K562 (cell line): ENCODE results near the gene PACRG.

ENCODE experiments used
- CTCF ChIP-seq, 3 experiments: IDR thresholded peaks in 2 of 3; conservative IDR thresholded peaks in 1 of 3; 2 replicates each; pipeline ENCODE4 v1.5.1; 2011 to 2012; ENCODE audit warnings: low read length in 3 of 3, mild to moderate bottlenecking in 3 of 3, control low read depth in 2 of 3, improper control_type of control experiment in 1 of 3, inconsistent platforms in 1 of 3, low read depth in 1 of 3, mixed read lengths in 1 of 3, moderate library complexity in 1 of 3; ENCODE audit not compliant: insufficient read depth in 2 of 3
- EP300 ChIP-seq: IDR thresholded peaks from 2 replicates; pipeline ENCODE4 v1.6.1; 2012; ENCODE audit warnings: low read length, improper control_type of control experiment
- FOXM1 ChIP-seq, 2 experiments: fragments of 450-650 bp in 1 of 2; sonication (generic) in 1 of 2; formaldehyde crosslinking in 1 of 2; IDR thresholded peaks; 2 replicates each; pipeline versions ENCODE4 v1.6.1 to v1.9.0; 2017 to 2022; ENCODE audit warnings: low read depth in 2 of 2, mild to moderate bottlenecking in 2 of 2, missing genetic modification reagents in 1 of 2, moderate library complexity in 1 of 2
- RCOR1 ChIP-seq, 2 experiments: IDR thresholded peaks; 2 replicates each; pipeline ENCODE4 v1.6.1; 2012; ENCODE audit warnings: low read depth in 2 of 2, low read length in 2 of 2, borderline replicate concordance in 1 of 2, improper control_type of control experiment in 1 of 2
- SMARCE1 ChIP-seq: fragments of 450-650 bp; IDR thresholded peaks from 2 replicates; pipeline ENCODE4 v1.7.1; 2016; ENCODE audit warnings: mild to moderate bottlenecking
- SOX6 ChIP-seq: fragments of 450-650 bp; IDR thresholded peaks from 2 replicates; pipeline ENCODE4 v1.6.1; 2014; ENCODE audit warnings: mild to moderate bottlenecking
- TF ChIP-seq, protein P1 (sequence below): fragments of 250-450 bp; sonication (Bioruptor Pico); IDR thresholded peaks from 2 replicates; pipeline ENCODE4 v1.6.1; 2021; ENCODE audit warnings: mild to moderate bottlenecking
- TF ChIP-seq, protein P2 (sequence below): fragments of 250-450 bp; sonication (Bioruptor Pico); IDR thresholded peaks from 2 replicates; pipeline ENCODE4 v1.8.0; 2021; ENCODE audit warnings: moderate library complexity, mild to moderate bottlenecking, inconsistent platforms
- TF ChIP-seq, protein P3 (sequence below): fragments of 450-650 bp; formaldehyde crosslinking; IDR thresholded peaks from 2 replicates; pipeline ENCODE4 v1.4.0; 2022; ENCODE audit warnings: mild to moderate bottlenecking, moderate library complexity
- TF ChIP-seq, protein P4 (sequence below): fragments of 450-650 bp; conservative IDR thresholded peaks from 2 replicates; pipeline ENCODE4 v1.6.1; 2016; ENCODE audit warnings: missing genetic modification characterization, low read depth, mild to moderate bottlenecking, missing compliant biosample characterization, moderate library complexity

DNA sequence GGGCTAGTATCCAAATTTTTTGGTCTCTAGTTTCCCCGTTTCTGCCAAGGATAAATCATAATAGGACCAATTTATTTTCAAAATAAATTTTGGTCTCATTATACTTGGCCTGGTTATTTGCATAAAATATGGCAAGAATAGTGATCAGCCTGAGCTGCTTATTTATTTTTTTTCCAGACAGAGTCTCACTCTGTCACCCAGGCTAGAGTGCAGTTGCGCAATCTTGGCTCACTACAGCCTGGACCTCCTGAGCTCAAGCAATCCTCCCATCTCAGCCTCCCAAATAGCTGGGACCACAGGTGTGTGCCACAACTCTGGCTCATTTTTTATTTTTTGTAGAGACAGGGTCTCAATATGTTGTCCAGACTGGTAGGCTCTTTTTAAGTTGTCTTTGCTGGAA is 329.5 kb downstream of the PACRG start:
- TF ChIP-seq, protein P1, sequence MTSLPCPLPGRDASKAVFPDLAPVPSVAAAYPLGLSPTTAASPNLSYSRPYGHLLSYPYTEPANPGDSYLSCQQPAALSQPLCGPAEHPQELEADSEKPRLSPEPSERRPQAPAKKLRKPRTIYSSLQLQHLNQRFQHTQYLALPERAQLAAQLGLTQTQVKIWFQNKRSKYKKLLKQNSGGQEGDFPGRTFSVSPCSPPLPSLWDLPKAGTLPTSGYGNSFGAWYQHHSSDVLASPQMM (CRISPR knock-in tag), result no peak
- TF ChIP-seq, protein P2, sequence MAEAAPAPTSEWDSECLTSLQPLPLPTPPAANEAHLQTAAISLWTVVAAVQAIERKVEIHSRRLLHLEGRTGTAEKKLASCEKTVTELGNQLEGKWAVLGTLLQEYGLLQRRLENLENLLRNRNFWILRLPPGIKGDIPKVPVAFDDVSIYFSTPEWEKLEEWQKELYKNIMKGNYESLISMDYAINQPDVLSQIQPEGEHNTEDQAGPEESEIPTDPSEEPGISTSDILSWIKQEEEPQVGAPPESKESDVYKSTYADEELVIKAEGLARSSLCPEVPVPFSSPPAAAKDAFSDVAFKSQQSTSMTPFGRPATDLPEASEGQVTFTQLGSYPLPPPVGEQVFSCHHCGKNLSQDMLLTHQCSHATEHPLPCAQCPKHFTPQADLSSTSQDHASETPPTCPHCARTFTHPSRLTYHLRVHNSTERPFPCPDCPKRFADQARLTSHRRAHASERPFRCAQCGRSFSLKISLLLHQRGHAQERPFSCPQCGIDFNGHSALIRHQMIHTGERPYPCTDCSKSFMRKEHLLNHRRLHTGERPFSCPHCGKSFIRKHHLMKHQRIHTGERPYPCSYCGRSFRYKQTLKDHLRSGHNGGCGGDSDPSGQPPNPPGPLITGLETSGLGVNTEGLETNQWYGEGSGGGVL (CRISPR knock-in tag), result no peak
- no peak for TF ChIP-seq CTCF (IDR thresholded peaks at IDR 0.05 in 2 of 3, conservative IDR thresholded peaks at IDR 0.05 in 1 of 3; ENCODE audit: insufficient read depth in 2 of 3, low read depth in 1 of 3, low read length in 3 of 3)
- TF ChIP-seq, protein P3, sequence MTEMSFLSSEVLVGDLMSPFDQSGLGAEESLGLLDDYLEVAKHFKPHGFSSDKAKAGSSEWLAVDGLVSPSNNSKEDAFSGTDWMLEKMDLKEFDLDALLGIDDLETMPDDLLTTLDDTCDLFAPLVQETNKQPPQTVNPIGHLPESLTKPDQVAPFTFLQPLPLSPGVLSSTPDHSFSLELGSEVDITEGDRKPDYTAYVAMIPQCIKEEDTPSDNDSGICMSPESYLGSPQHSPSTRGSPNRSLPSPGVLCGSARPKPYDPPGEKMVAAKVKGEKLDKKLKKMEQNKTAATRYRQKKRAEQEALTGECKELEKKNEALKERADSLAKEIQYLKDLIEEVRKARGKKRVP (CRISPR knock-in tag), result no peak
- TF ChIP-seq RCOR1 (IDR thresholded peaks at IDR 0.05; ENCODE audit: borderline replicate concordance in 1 of 2, low read depth in 2 of 2, low read length in 2 of 2), result no peak
- TF ChIP-seq SOX6, result no peak
- TF ChIP-seq EP300, result no peak
- TF ChIP-seq FOXM1 (IDR thresholded peaks at IDR 0.05; ENCODE audit: low read depth), result no peak
- TF ChIP-seq FOXM1 (CRISPR knock-in tag; IDR thresholded peaks at IDR 0.05; ENCODE audit: low read depth), result no peak
- no peak for TF ChIP-seq SMARCE1
- TF ChIP-seq, protein P4, sequence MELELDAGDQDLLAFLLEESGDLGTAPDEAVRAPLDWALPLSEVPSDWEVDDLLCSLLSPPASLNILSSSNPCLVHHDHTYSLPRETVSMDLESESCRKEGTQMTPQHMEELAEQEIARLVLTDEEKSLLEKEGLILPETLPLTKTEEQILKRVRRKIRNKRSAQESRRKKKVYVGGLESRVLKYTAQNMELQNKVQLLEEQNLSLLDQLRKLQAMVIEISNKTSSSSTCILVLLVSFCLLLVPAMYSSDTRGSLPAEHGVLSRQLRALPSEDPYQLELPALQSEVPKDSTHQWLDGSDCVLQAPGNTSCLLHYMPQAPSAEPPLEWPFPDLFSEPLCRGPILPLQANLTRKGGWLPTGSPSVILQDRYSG, result no peak
